Airway epithelial cell (primary cell): Measurements from ENCODE around the gene IL12RB2. TPM values are rescaled to one million over a fixed set of nuclear protein-coding genes. Genes with fewer than 3 reads are reported as not detected.

Experiments
- total RNA-seq: library from RNA; depleted of rRNA; stranded (reverse); fragments of >200 nt; gene quantifications from 2 replicates; pipeline ENCODE4 v1.2.3, GENCODE V29; 2015

Gene IL12RB2, protein sequence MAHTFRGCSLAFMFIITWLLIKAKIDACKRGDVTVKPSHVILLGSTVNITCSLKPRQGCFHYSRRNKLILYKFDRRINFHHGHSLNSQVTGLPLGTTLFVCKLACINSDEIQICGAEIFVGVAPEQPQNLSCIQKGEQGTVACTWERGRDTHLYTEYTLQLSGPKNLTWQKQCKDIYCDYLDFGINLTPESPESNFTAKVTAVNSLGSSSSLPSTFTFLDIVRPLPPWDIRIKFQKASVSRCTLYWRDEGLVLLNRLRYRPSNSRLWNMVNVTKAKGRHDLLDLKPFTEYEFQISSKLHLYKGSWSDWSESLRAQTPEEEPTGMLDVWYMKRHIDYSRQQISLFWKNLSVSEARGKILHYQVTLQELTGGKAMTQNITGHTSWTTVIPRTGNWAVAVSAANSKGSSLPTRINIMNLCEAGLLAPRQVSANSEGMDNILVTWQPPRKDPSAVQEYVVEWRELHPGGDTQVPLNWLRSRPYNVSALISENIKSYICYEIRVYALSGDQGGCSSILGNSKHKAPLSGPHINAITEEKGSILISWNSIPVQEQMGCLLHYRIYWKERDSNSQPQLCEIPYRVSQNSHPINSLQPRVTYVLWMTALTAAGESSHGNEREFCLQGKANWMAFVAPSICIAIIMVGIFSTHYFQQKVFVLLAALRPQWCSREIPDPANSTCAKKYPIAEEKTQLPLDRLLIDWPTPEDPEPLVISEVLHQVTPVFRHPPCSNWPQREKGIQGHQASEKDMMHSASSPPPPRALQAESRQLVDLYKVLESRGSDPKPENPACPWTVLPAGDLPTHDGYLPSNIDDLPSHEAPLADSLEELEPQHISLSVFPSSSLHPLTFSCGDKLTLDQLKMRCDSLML
- total RNA-seq, result 0.19 and 0.56 TPM in 2 replicates

DNA sequence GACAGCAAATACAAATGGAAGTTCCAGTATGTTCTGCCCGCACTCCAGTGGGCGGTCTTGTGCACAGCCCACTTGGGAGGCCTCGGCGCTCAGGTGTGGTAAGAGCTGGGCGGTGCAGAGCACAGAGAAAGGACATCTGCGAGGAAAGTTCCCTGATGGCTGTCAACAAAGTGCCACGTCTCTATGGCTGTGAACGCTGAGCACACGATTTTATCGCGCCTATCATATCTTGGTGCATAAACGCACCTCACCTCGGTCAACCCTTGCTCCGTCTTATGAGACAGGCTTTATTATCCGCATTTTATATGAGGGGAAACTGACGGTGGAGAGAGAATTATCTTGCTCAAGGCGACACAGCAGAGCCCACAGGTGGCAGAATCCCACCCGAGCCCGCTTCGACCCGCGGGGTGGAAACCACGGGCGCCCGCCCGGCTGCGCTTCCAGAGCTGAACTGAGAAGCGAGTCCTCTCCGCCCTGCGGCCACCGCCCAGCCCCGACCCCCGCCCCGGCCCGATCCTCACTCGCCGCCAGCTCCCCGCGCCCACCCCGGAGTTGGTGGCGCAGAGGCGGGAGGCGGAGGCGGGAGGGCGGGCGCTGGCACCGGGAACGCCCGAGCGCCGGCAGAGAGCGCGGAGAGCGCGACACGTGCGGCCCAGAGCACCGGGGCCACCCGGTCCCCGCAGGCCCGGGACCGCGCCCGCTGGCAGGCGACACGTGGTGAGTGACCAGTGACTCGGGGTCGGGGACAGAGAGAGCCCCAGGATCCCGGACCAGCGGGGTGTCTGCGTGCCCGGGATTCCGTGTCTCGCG lies at the start of gene IL12RB2:
TSS of gene IL12RB2 (plus strand) at position 623 of the 810 bp plus-strand sequence. CDS start 12,496 bp downstream, outside the sequence.

DNA sequence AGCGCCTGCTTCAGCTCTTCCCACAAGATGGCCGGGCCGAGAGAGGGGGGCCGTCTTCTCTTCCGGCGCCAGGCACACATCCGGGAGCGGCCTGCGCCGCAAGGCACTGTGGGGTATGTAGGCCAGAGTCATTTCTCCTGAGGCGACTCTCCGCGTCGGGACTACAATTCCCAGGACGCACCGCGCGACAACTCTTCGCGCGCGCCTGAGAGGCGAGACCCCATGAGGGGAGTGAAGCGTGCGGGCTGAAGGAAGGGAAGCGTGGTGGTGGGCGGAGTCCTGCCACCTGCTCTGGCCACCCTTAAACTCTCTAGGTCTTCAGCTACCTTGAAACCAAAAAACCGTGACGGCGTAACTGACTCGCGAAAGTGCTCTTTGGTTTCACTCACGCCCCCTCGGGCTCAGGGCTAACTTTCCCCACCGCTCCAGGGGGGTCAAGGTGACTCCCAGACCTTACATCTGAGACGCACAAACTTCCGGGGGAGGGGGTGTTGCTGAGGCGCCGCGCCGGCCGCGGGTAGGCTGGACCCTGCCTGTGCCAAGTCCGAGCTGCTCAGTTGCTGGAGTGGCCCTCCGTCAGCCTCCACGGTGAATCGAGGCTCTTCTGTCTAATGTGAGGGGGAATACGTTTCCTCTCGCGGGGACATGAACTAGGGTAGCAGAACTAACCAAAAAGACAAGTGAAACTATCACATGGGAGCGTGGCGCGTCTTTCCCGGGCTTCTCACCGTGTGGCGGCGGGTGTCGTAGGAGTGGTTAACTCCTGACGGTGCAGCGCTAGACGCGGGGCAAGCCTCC lies 122.9 kb downstream of the IL12RB2 start, which contains the start of gene SERBP1:
TSS of gene SERBP1 (minus strand) at position 45 of the 798 bp plus-strand sequence. CDS start 102 bp downstream, outside the sequence.

Other genes starting within 250 kb of the IL12RB2 start
- gene C1orf141, start 172.9 kb upstream of the IL12RB2 start, total RNA-seq, result not detected in 2 replicates
- not detected in 2 replicates for gene IL23R, start 141.4 kb upstream of the IL12RB2 start, total RNA-seq
- gene SERBP1, start 122.5 kb downstream of the IL12RB2 start, total RNA-seq, result 405 and 414 TPM in 2 replicates